ENCODE results near the gene LAMA2.

Gene LAMA2

DNA sequence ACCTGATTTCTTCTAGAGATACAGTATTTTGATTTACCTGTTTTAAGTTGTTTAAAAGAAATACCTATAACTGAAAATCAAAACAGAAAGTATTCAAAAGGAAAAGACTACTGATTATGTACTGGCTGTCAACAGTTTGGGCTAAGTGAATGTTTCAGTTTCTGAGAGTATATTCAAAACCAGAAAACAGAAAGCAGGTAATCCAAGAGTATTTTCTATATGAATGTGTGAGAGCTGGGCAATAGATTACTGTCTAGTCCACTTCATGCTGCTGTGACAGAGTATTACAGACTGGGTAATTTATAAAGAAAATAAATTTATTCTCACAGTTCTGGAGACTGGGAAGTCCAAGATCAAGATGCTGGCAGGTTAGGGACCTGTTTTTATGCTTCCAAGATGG lies 566.0 kb downstream of the LAMA2 start:
- DNase-seq (ENCODE audit: low read depth in 2 of 2), result no peak

DNA sequence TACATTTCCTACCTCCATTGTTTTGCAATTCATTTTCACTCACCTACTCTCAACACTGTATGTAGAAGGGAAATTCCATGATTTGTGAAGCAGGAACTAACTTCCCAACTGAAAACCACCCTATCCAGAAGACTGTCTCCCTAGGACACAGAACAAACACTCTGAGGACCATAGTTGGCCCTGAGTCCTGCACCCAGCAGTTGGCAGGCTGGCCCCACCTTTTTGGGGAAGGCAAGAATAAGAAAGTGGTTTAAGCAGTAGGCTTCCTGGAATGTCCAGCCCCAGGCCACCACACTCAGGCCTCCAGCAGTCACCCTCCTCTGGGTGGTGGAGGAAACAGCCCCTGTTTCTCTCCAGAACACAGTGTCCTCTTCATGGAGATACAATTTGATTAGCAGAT lies 568.2 kb downstream of the LAMA2 start:
- no peak for DNase-seq (ENCODE audit: low read depth in 2 of 2)

DNA sequence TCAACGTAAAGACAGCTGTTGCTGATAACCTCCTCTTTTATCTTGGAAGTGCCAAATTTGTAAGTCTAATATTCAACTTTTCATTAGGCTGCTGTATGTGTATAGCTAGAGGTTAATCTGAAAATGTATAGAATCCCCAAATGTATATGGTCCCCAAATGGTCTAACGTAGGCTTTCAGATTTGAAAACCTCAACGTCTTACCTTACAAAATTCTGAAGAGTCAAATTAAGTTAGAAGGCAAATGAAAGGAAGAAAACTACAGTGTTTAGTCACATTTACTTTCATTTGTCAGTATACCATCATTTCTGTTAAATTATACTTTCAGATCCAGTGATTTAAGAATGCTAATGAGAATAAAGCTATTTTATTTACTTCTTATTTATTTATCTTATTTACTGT lies 570.1 kb downstream of the LAMA2 start:
- no peak for DNase-seq (ENCODE audit: low read depth in 2 of 2)

DNA sequence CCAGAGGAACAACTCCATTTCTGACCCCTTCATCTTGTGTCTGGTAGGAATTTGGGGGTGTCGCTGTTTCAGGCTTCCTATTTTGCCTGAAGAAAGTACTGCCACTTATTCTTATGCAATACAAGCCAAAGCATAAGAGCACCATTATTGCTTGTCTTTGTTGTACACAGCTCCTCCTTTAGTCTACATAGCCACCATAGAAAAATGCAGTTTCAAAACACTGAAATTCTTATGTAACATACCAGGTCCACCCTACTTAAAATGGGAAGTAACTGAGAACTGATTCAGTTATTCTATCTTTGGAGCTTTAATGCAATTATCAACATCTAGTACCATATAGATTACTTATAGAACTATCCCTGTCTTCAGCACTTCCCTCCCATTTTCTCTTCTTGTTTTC lies 571.5 kb downstream of the LAMA2 start:
- DNase-seq (ENCODE audit: low read depth in 2 of 2), result no peak

DNA sequence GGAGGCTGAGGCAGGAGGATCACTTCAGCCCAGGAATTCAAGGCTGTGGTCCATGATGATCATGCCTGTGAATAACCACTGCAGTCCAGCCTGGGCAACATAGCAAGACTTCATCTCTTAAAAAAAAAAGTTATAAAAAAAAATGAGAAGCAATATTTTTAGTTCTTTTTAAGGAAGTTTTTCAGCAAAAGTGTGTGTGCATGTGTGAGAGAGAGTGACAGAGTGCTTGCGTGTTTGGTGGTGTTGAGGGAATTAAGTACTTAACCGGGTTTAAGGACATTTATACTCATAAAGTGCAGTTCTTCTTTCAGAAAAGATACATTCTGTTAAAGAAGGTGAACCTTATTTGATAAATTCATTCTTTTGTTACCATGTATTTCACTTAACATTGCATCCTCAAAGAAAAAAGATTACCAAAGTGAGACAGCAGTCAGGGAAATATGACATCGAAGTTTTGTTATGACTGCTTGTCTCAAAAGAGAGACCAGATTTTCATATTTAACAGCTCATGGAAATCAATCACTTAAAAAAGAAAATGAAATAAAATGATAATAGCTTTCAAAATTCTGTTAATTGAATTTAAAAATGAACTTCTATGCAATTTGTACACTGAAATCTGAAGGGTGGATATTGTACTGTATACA lies 572.3 kb downstream of the LAMA2 start:
- no peak for DNase-seq (ENCODE audit: low read depth in 2 of 2)

DNA sequence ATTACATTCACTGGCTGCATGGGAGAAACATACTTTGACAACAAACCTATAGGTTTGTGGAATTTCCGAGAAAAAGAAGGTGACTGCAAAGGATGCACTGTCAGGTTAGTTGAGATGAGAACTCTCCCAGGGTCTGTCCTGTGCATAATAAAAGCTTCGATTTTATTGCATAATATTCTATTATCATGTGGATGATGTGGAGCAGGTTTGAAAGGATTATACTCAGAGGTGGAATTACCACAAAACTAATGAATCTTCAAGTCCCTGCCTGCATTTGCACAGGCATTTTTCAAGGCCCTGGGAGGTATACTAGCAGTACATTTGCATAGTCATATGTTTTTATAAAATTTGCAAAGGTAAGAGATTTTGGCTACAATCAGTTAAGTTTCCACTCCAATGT lies 577.3 kb downstream of the LAMA2 start:
- DNase-seq (ENCODE audit: low read depth in 2 of 2), result no peak

DNA sequence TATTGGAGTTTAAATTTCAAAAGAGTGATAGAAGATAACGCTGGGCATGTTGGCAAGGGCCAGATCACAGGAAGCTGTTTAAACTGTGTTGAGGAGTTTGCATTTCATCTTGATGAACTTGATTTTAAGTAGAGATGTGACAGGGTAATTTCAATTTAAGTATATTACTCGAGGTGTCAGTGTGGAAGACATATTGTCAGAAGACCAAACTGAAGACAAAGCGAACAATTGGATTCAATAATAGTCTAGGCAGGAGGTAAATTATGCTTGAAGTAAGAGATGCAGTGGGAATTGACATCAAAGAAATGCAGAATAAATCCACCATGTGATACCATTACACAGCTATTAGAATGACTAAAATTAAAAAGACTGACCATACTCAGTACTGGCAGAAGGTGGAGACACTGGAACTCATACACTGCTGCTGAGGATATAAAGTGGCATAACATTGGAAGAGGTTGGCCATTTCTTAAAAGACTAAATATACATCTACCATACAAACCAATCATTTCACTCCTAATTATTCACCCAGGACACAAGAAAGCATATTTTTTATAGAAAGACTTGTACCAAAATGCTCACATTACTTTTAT lies 586.2 kb downstream of the LAMA2 start:
- DNase-seq (ENCODE audit: low read depth in 2 of 2), result no peak

DNA sequence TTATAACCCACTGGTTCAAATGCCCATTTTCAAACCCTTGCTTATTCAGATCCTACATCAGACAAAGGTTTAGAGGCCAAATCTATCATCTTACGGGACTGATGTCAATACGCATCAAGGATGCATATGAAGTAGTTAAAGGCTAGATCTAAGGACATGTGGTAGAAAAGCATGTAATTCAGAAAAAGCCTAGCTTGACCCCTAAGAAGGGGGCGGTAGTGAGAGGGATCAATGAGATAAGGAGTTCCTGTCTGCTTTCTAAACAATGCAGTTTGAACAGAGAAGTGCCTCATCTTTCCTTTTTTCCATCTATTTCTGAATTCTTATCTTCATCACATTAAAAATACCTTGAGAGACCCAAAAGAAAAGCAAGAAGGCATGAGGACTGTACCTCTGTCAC lies 589.3 kb downstream of the LAMA2 start:
- DNase-seq (ENCODE audit: low read depth in 2 of 2), result no peak

DNA sequence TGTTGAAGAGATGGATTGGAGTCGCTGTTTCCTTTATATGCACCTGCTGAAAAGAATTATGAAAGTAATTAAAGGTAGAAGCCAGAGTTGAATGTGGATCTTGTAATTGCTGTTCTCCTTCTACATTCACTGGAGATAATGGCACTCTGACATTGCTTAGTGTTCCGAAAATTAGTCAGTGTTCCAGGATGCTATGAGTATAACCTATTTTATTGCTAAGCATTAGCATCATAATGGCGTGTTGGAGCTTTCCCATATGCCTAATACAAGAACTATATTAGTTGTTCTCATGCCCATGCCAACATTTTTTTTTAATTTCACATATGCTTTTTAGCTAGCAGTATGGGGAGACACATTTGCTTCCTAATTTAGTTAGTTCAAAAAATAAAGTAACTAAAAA lies 590.6 kb downstream of the LAMA2 start:
- no peak for DNase-seq (ENCODE audit: low read depth in 2 of 2)

DNA sequence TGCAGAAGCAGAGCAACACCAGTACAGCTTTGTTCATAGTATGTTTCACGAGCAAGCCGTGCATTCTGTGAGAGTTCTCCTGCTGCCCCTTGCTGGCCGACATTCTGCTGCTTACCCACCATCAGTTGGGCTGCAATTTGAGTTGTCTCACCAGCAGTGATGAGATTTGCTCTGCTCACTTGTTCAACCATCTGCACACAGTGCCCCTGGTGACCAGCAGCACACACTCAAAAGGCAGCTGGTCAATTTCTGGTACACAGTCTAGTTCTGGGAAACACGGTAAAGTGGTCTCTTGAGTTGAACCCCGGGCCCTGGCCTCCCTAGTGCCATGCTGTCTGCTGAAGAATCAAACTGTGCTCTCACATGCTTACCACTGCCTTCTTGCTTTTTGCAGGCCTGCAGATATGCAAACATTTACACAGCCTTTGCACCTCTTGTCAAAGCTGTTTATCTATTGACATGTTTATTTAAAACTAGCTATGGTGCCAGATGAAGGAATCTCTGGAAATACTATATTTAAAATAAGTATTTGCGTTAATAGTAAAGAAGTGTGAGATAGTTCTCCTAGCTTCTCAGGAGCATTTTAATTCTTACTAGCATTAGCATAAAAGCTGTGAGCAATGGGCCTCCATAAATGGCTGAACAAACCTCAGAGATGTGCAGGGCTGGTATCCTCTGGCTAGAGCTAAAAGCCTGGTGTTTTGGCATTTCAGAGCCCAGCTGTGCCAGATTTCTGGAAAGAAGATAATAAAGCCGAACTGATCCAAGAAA lies 592.7 kb downstream of the LAMA2 start:
- DNase-seq (ENCODE audit: low read depth in 2 of 2), result no peak

DNA sequence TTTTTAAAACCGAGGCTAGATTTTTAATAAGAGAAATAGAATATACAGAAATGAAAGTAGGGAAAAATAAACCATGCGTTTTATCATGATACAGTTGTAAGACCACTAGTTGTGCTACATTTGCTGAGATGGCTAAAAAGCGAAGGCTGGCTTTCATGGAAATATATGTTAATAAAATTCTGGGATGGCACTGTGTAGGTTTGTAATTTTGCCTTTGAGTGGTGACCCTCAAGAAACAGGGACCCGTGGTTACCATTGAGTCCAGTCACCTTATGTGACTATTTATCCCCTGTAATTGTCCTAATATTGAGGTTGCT lies 593.3 kb downstream of the LAMA2 start:
- DNase-seq (ENCODE audit: low read depth in 2 of 2), result no peak

DNA sequence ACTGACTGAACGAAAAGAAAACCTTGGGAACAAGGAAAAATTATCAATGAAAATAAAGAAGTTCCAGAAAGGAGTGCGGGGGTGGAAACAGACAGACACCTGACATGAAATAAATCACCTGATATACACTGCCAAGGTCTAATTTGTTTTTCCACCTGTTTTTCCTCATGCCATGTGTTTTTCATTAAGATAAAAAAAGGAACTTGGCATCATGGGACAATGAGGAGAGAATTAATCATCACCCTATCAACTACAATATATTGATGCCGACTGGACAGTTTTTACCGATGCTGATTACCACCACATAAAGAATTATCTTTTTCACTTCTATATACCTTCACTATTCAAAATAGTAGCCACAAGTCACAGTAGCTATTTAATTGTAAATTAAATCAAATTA lies 593.9 kb downstream of the LAMA2 start:
- no peak for DNase-seq (ENCODE audit: low read depth in 2 of 2)

DNA sequence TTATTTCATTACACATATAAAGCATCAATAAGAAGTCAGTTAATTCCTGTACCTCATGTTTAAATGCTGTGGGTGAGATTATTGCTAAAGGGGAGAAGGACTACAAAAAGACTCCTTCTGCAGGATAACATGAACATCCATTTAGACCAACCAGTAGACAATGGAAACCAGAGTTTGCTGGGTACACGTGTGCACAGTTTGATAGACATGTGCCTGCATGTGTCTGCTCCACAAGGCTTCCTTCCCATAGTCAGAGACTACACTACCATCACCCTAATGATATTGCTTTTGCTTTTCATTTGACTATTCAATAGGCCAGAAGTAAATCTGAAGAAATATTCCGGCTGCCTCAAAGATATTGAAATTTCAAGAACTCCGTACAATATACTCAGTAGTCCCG lies 595.4 kb downstream of the LAMA2 start:
- DNase-seq (ENCODE audit: low read depth in 2 of 2), result no peak

DNA sequence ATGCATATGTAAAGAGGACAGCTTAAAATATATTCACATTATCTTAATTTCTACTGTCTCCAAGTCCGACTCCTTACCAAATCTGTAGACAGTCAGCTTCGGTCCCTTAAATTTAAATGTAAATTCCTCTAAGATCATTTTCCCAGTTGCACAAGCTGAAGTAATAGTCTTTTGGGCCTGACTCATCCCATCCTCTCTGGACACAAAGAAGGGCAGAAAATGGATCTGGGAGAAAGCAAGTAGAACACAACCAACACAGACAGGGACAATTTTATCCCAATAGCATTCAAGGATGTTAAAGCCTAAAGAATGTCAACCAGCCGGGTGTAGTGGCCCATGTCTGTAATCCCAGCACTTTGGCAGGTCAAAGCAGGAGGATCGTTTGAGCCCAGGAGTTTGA lies 598.8 kb downstream of the LAMA2 start:
- DNase-seq (ENCODE audit: low read depth in 2 of 2), result no peak

DNA sequence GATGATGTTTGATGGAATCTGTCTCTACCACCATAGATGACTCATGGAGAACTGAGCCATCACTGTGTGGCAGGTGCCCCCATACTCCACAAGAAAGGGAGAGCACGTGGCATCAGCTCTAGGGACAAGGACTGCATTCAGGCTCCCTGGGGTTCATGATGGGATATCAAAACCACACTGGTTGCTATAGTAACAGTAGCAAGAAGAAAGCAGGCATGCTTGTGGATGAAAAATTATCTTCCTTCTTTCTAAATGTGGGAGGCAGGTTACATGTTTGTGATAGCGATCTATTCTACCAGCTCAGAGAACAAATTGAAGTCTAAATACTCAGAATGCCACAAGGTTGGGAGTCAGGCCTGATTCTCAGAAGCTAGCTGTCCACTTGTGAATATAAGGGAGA lies 602.8 kb downstream of the LAMA2 start:
- DNase-seq (ENCODE audit: low read depth in 2 of 2), result no peak

DNA sequence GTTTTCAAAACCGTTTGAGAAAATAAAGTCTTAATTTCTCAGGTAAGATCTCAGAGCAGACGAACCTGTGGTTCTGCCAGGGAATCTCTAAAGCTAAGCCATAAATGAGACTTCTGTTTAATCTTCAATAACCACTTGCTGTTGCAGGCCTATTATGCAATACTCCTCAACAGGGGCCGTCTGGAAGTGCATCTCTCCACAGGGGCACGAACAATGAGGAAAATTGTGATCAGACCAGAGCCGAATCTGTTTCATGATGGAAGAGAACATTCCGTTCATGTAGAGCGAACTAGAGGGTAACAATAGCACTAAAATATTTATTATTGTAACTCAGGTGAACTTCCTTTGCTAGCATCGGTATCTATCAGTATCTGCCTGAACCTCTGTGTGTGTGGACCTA lies 603.4 kb downstream of the LAMA2 start:
- DNase-seq (ENCODE audit: low read depth in 2 of 2), result no peak

DNA sequence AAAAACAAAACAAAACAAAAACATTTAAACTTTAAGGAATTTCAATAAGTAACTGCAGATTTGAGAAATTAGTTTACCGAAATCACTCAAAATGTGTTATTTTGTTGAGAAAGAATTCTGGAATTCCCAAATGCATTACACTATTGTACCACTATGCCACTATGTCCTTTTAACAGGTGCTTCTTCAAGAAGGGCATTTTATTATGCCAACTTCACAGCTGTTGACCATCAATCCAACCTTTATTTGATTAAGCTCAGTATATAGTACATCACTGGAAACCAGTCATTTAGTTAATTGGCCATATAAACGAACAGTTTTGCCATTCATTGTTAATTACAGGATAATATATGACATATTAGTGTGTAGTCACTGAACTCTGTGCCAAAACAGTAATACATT lies 605.4 kb downstream of the LAMA2 start:
- DNase-seq (ENCODE audit: low read depth in 2 of 2), result no peak

DNA sequence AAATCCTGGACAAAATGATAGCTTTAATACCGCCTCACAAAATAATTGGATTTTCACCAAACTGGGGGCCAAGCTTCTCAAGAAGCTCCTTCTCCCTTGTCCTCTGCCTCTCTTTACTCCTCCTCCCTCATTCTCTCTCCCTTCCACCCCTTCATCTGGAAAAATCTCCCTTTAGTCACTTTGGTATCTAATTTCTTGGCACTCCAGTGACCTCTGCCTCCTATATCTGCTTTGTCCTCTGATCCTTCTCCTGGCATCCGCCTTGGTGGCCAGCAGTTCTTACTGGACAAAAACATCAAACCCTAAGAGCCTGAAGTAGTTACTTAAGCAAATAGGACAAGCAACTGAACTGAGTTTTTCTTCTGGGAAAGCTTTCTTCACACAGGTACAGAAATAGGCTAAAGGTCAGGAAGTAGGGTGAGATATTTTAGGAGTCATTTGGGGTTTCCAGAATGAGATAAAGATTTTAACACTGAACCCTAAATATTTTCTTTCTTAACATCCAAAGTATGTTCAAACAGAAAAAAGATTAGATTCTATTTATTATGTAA lies 606.4 kb downstream of the LAMA2 start:
- DNase-seq (ENCODE audit: low read depth in 2 of 2), result no peak

DNA sequence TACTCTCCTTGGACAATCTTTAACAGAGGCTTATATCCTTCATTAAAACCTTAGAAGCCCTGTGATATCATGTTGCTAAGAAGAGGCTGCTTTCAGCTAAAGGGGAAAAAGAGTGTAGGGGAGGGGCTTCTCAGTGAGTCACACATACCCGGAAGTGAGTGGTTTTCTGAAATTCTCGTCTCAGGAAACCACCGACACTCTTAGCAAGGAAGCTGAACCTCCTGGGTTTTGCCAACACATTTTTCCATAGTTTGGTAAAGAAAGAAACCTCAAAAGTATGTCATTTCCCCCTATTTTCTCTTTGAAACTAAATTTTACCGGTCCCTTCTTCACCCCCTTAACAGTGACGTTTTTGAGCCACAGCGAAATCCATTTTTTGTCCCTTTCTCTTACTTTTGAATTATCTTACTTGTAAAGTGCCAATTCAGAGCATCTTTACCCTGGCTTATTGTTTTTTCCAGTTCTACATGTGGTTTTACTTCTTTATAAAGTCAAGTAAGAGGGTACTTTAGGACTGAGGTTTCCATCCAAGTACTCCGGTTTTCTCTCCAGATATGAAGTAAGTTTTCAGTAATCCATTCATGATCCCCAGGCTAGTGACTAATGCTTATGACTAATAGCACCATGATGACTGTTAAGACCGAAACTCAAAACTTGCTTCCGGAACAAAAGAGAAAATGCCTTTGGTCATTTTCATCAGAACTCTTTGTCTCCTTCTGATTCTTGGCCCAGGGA lies 607.8 kb downstream of the LAMA2 start:
- peak; percentile 51 to 69 for DNase-seq (ENCODE audit: low read depth in 2 of 2)

DNA sequence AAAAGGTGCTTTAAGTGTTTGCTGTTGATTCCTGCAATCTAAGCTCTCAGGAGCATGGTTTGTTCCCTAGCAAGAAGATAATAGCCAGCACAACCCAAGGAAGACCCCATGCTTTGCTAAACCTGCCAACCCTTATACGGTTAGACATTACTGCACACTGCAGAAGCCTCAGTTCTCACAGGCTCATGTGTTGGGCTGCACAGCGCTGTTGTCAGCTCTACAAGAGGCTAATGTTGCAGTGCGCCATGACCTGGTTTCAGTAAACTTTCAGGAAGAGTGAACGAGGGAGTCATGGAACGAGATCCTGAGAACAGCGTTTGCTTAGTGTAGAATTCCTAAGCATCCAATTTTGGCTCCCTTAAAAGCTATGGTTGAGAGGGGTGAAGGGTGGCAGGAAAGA lies 608.5 kb downstream of the LAMA2 start:
- no peak for DNase-seq (ENCODE audit: low read depth in 2 of 2)

DNA sequence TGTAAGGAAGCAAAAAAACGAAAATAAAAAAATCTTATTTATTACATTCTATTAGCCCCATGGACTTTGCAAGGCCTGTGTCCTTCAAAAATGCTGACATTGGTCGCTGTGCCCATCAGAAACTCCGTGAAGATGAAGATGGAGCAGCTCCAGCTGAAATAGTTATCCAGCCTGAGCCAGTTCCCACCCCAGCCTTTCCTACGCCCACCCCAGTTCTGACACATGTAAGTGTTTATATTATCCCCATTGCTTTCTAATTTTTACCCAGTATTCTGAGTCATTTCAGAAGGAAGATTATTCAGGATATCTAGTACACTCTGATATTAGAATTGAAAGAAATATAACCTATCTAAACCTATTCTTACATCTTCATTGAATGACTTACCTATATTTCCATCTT lies 609.3 kb downstream of the LAMA2 start:
- DNase-seq (ENCODE audit: low read depth in 2 of 2), result no peak

DNA sequence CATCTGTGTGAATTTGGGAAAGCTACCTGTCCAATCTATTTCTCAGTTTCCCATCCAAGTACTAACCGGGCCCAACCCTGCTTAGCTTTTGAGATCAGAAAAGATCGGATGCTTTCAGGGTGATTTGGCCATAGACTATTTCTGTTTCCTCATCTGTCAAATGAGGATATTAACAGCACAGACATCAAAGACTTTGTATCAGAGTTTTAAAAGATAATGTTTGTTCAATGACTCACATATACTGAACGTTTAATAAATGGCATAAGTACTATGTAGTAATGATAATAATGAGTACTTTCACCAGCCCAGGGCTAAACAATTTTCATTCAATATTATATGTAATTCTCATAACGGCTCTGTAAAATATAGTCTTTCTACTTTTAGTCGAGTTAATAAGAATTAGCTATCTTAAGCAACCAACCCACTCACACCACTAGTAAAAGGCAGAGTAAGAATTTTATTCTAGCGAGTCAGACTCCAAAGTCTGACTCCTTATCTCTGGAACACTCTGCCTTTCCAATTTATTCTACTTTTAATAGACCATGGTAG lies 610.5 kb downstream of the LAMA2 start:
- DNase-seq (ENCODE audit: low read depth in 2 of 2), result no peak
